Retinal pigment epithelial cell (primary cell): ENCODE measurements around the gene REC114.
A peak's percentile ranks its signal among the peaks of the same experiment; 100 is the strongest.

Experiments
- DNase-seq: peaks from one replicate; pipeline ENCODE4 v3.0.0-alpha.2; 2010; ENCODE audit warnings: low read depth
- H3K4me3 ChIP-seq: 2 replicates; pipeline ENCODE4 v1.5.1; 2011; ENCODE audit warnings: mild to moderate bottlenecking, low read length, control low read depth, moderate library complexity
- TF ChIP-seq, protein P1 (sequence below): conservative IDR thresholded peaks from 2 replicates; pipeline ENCODE4 v1.5.1; 2011; ENCODE audit warnings: low read depth, low read length, control low read depth, inconsistent platforms

The REC114 gene

DNA sequence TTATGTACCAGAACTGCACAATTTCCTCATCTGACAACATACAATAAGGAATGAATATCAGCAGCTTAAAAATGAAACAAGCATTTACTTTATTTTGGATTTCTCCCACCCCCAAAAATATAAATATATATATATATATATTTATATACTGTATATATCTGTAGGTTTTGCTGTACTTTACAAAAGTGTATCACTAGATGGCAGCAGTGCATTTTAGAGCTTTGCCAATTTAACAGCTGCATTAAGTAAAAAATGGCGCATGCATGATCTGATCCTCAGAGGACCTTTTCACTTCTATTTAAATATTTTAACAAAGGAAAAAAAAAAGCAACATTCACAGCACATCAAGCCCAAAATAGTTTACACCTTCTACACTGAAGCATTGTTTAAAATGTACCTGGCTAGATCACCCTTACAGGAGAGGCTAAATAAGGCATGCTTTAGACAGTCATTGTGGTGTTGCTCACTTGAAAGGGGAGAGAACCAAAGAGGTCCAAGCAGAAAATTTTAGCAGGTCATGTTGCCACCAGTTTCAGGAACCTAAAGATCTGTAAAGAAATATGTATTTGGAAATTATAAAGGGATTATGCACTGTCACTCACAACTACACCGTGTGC is 117.6 kb downstream of the REC114 start:
- H3K4me3 ChIP-seq, result no peak overlapping the region
- peak; percentile 46 for DNase-seq
- TF ChIP-seq, protein P1, sequence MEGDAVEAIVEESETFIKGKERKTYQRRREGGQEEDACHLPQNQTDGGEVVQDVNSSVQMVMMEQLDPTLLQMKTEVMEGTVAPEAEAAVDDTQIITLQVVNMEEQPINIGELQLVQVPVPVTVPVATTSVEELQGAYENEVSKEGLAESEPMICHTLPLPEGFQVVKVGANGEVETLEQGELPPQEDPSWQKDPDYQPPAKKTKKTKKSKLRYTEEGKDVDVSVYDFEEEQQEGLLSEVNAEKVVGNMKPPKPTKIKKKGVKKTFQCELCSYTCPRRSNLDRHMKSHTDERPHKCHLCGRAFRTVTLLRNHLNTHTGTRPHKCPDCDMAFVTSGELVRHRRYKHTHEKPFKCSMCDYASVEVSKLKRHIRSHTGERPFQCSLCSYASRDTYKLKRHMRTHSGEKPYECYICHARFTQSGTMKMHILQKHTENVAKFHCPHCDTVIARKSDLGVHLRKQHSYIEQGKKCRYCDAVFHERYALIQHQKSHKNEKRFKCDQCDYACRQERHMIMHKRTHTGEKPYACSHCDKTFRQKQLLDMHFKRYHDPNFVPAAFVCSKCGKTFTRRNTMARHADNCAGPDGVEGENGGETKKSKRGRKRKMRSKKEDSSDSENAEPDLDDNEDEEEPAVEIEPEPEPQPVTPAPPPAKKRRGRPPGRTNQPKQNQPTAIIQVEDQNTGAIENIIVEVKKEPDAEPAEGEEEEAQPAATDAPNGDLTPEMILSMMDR, result peak; percentile 51

DNA sequence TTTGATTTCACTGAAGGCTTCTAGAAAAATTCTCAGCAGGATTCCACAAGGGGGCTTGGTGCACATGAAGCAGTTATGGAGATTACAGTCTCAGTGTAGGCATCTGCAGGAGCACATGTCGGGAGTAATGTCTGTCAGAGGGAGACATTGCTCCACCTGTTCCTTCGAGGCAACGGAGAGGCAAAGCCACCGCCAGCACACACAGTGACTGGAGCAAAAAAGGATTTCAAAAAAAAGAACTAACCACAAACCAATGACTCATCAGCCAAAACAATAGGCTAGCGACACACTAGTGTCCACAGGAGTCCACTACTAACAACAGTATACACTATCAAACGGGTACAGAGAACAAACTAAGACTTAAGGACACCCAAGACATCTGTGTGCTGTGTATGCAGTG is 121.3 kb downstream of the REC114 start:
- H3K4me3 ChIP-seq, result no peak overlapping the region
- TF ChIP-seq, protein P1, result peak; percentile 48
- peak; percentile 25 for DNase-seq

DNA sequence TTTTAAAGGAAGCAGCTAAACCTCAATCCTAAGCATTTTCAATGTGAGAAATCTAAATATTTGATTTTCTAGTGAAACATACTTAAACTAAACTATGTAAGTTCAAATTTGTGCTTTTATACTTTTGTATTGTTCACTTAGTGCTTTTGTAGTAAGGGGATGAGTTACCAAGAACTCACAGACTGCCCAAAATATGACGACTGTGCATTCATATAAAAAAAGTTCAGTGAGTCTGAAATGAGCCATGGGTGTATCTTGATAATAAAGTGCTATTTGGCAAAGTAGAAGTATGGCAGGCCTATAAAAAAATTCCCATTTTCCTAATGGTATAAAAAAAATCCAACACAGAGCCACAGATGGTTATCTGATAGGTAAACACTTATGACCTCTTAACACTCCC is 124.1 kb downstream of the REC114 start:
- H3K4me3 ChIP-seq, result no peak overlapping the region
- no peak for DNase-seq
- TF ChIP-seq, protein P1, result no peak

DNA sequence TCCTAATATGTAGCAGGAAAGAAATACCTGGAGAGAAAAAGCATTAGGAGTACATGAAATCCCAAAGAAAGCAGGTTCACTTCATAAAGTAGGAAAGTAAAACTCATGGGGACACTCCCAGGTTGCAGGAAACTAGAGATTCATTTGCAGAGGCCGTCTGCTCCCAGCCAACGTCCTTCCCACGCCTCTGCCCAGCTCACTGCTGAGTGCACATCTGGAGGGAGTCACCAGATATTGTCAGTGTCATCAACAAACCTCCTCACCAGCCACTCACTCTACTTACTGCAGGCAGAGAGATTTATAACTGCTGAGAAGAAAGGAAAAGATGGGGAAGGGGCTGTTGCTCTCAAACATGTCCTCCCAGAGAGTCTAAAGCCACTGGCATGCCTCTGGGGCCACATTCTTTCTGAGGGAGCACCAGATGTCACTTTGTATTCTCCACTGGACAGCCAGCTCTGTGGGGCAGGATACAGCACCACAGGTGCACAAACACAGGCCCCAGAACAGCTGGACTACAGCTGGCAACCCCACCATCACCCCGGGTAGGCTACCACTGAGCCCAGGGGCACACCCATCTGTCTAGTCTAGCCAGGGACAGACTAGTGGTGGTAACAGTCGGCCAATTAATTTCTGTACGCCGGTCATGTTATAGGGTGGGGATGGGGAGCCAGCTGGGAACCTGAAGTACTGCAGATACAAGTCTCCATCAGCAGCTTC is 125.8 kb downstream of the REC114 start:
- H3K4me3 ChIP-seq, result no peak overlapping the region
- TF ChIP-seq, protein P1, result no peak
- DNase-seq, result no peak

DNA sequence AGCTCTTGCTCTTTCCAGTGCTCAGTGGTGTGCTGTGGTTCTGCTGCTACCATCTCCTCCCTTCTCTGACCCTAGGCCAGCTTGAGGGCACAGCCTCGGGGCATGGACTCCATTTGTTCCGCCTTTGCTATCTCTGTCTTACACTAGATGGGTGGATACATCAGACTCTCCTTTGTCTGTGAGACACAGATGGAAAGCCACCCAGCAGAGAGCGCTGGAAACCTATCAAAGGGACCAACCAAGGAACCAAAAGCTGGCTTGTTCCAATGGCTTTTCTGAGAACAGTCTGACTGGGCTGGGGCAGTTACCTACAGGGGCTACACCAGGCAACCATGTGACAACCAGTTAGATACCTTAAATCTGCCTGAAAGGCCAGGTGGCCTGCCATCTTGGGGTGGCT is 126.4 kb downstream of the REC114 start:
- no peak overlapping the region for H3K4me3 ChIP-seq
- TF ChIP-seq, protein P1, result no peak
- no peak for DNase-seq

DNA sequence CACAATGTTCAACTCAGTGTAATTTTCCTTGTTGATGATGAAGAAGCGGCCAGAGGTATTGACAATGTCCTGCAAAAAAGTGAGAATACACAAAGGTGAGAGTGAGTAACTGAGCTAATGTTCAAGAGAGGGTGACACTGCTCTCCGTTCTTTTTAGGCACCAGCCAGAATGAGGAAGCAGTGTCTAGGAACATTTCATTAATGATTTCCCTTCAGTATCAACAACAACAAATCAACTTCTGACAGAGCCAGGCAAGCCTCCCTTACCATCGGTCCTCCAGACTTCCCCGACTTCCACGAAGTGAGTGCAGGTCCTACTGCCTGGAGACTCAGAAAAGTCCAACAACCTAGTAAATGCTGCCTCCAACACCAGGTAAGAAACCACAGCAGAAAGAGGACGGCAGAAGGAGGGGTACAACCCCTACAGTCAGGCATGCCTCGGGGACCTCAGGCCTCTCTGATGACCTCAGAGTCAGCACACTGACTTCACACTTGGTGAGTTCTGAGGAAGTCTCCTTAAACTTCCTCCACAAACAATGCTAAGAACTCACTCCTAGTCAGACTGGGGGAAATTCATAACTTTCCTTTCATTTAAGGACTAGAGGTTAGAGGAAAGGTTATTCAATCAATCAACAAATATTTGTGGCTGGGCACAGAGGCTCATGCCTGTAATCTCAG is 127.5 kb downstream of the REC114 start:
- TF ChIP-seq, protein P1, result no peak
- H3K4me3 ChIP-seq, result no peak overlapping the region
- no peak for DNase-seq

DNA sequence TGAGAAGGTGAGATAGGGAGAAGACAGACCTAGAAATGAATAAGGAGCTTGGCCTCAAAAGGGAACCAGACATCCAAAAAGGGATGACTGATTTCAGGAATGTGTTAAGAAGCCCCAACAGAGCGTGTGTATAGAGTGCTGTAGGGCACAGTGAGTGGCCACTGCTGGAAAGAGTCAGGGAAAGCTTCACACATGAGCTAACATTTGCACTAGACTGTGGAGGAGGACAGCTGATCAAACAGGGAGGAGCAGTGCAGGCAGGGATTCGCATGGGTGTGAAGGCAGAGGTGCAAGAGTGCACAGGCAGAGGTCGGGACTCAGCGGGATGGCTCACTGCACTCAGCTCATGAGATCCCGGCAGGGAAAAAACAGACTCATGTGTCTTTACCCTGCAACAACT is 128.4 kb downstream of the REC114 start:
- TF ChIP-seq, protein P1, result no peak
- DNase-seq, result no peak

More for the DNA sequence above, 128.4 kb downstream of the REC114 start:
- H3K4me3 ChIP-seq, result no peak overlapping the region
